ENCODE measurements around the gene HYAL1. TPM values are rescaled to one million over a fixed set of nuclear protein-coding genes. Genes with fewer than 3 reads are reported as not detected.

HYAL1 gene
- total RNA-seq, 4 donors from 2014 or later, result 2.1 to 30.5 (median 22.1) TPM

DNA sequence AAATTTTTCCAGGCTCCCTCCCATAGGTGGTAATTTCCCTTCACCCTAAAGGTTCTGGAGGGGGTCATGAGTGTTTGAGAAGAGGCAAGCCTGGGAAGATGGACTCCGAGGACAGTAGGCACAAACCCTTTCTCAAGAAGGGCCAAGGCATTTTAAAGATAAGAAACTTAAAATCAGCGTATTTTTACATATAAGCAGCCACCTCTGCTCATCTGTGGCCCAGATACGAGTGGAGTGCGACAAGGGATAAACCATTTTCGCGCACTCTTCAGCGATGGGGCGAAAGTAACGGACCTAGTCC, 36.7 kb upstream of the HYAL1 start:
- Histone ChIP-seq H3K4me1 (peaks cover 0 to 7% of the 10 kb centered on the region in 2 donors), H3K4me3 (peak overlapping the region; percentile 40 to 52), H3K27me3 (no peaks in the 10 kb centered on the region), H3K9me3 (no peaks in the 10 kb centered on the region), H3K27ac (peak overlapping the region; percentile 94 to 99), H3K36me3 (no peaks in the 10 kb centered on the region)
- TF ChIP-seq POLR2A (IDR thresholded peaks at IDR 0.05) (no peak), CTCF (IDR thresholded peaks at IDR 0.05) (no peak)
- intact Hi-C loops (cut with DNase I; ENCODE audit: low total_unique reads), result no loop called here
- no peak for DNase-seq

- Histone ChIP-seq H3K36me3 (no peaks in the 10 kb centered on the region), H3K27me3 (no peaks in the 10 kb centered on the region), H3K9me3 (no peaks in the 10 kb centered on the region), H3K4me1 (peaks cover 0 to 6% of the 10 kb centered on the region in 2 donors), H3K4me3 (peak overlapping the region; percentile 40 to 52), H3K27ac (peak overlapping the region; percentile 94 to 99)
- intact Hi-C loops (cut with DNase I; ENCODE audit: low total_unique reads), result no loop called here
- TF ChIP-seq CTCF (IDR thresholded peaks at IDR 0.05), result no peak
- no peak for TF ChIP-seq POLR2A (IDR thresholded peaks at IDR 0.05)
- no peak for DNase-seq
Measured at GRCh38 chr3:50339485-50340146, 36.2 kb upstream of the HYAL1 start.

- Histone ChIP-seq H3K36me3 (no peaks in the 10 kb centered on the region), H3K4me3 (no peak overlapping the region), H3K4me1 (peaks cover 3 to 6% of the 10 kb centered on the region in 2 donors), H3K27ac (peak overlapping the region; percentile 94 to 99), H3K27me3 (no peaks in the 10 kb centered on the region), H3K9me3 (no peaks in the 10 kb centered on the region)
- no peak for TF ChIP-seq POLR2A (IDR thresholded peaks at IDR 0.05)
- TF ChIP-seq CTCF (IDR thresholded peaks at IDR 0.05), result no peak
- intact Hi-C loops (cut with DNase I; ENCODE audit: low total_unique reads), result no loop called here
- no peak for DNase-seq
Measured at GRCh38 chr3:50338965-50339364, 35.6 kb upstream of the HYAL1 start.

DNA sequence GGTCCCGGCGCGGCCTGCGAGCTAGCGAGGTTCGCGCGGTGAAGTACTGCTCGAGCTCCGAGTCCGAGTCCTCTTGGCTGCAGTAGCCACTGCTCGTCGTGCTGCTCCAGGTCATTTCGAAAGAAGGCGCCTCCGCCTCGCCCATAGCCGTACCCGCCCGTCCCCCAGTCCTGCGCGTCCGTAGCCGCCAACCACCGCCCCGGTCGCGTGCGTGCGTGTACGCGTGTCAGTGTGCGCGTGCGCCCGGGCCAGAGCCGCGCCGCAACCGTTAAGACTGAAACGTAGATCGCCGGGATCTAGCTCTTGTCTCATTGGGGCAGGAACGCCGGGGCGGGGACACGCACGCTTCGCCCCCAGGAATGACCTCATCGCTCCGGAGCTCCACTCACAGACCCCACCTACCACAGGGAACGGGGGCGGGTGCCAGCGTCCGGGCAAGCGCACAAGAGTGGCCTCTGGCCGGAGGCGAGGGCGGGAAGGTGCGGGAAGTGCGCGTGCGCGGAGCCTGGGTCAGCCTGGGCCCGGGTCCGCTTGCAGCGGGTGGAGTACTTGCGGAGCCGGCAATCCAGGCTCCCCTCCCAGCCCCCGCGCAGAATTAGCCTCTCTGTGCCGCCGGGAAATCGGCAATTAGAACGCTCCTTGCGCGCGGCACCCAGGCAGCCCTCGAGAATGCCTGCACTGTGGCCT, 33.9 kb upstream of the HYAL1 start:
- H3K4me1 ChIP-seq, result peaks cover 4 to 6% of the 10 kb centered on the region in 2 donors
- DNase-seq, result peak; percentile 99 to 100
- peak overlapping the region; percentile 65 to 79 for H3K4me3 ChIP-seq
- peak overlapping the region; percentile 94 to 99 for H3K27ac ChIP-seq
- TF ChIP-seq CTCF (IDR thresholded peaks at IDR 0.05) (peak in 1 of 4 experiments; percentile 2), POLR2A (IDR thresholded peaks at IDR 0.05) (peak; percentile 93 to 95)
- no peaks in the 10 kb centered on the region for H3K27me3 ChIP-seq
- intact Hi-C loops (cut with DNase I; ENCODE audit: low total_unique reads), result no loop called here
- H3K9me3 ChIP-seq, result no peaks in the 10 kb centered on the region
- H3K36me3 ChIP-seq, result no peaks in the 10 kb centered on the region

DNA sequence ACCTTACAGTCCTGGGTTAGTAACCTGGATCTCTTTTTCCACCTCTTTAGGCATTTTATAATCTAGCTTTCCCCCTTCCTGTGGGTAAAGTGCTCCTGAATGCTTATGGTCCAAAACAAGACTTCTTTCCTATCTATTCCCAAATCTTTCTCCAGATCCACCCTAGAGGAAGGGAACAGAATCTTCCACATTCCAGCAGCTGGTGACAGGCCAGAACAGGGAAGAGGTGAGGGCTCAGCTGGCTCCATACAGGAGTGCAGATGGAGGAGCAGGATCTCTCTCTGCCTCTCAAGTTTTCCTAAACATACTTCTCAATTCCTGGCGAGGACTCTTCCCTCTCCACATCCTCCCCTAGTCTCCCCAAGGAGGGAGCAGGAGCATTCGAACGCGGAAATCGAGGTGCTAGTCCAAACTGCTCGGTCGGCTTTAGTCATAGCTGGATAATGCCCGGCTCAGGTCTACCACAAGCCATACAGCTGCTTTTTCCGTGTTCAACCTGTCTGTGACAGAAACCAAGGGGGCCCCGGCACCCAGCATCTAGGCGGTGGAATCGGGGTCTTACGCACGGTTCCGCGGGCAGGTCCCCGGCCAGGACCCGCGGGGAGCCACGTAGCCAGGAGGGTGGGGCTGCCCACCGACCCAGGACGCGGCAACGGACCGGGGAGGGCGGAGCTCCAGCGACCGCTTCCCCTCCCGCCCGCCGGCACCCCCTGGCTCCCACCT, 33.2 kb upstream of the HYAL1 start:
- intact Hi-C loops (cut with DNase I; ENCODE audit: low total_unique reads), result no loop called here
- peak overlapping the region; percentile 65 to 79 for H3K4me3 ChIP-seq
- DNase-seq, result no peak
- TF ChIP-seq CTCF (IDR thresholded peaks at IDR 0.05), result no peak
- no peak for TF ChIP-seq POLR2A (IDR thresholded peaks at IDR 0.05)
- no peaks in the 10 kb centered on the region for H3K9me3 ChIP-seq
- H3K36me3 ChIP-seq, result no peaks in the 10 kb centered on the region
- H3K4me1 ChIP-seq, result peaks cover 4 to 6% of the 10 kb centered on the region in 2 donors
- H3K27me3 ChIP-seq, result no peaks in the 10 kb centered on the region
- peak overlapping the region; percentile 94 to 99 for H3K27ac ChIP-seq
